H9 (cell line): Measurements from ENCODE around the gene RICTOR. TPM values are rescaled to one million over a fixed set of nuclear protein-coding genes. Genes with fewer than 3 reads are reported as not detected.

ENCODE experiments used
- DNase-seq: peaks from one replicate; pipeline ENCODE4 v3.0.0-alpha.2; 2017
- H2AFZ ChIP-seq: one replicate; pipeline ENCODE4 v1.6.1; 2013; ENCODE audit warnings: mild to moderate bottlenecking, low read length, control low read depth, moderate library complexity
- H2AK5ac ChIP-seq: 2 replicates; pipeline ENCODE4 v1.6.1; 2013; ENCODE audit warnings: low read length, control low read depth, mixed read lengths; ENCODE audit not compliant: insufficient read length
- H2BK120ac ChIP-seq: one replicate; pipeline ENCODE4 v1.6.1; 2013; ENCODE audit warnings: low read depth, mild to moderate bottlenecking, low read length, control low read depth, inconsistent platforms; ENCODE audit not compliant: poor library complexity, severe bottlenecking
- H2BK12ac ChIP-seq: 2 replicates; pipeline ENCODE4 v1.6.1; 2013; ENCODE audit warnings: low read length, control low read depth, mixed read lengths, low read depth; ENCODE audit not compliant: insufficient read length
- H2BK15ac ChIP-seq: 2 replicates; pipeline ENCODE4 v1.6.1; 2013; ENCODE audit warnings: low read depth, low read length, control low read depth
- H2BK20ac ChIP-seq: one replicate; pipeline ENCODE4 v1.6.1; 2013; ENCODE audit warnings: low read depth, mild to moderate bottlenecking, low read length, control low read depth, inconsistent platforms; ENCODE audit not compliant: poor library complexity, severe bottlenecking
- H2BK5ac ChIP-seq: 2 replicates; pipeline ENCODE4 v1.6.1; 2013; ENCODE audit warnings: low read length, control low read depth, mixed read lengths; ENCODE audit not compliant: insufficient read length
- H3K14ac ChIP-seq: 2 replicates; pipeline ENCODE4 v1.6.1; 2013; ENCODE audit warnings: low read length, control low read depth; ENCODE audit not compliant: insufficient read depth
- H3K18ac ChIP-seq: 2 replicates; pipeline ENCODE4 v1.6.1; 2013; ENCODE audit warnings: low read depth, mild to moderate bottlenecking, mixed read lengths, low read length, control low read depth; ENCODE audit not compliant: insufficient read length
- H3K23ac ChIP-seq: 2 replicates; pipeline ENCODE4 v1.6.1; 2013; ENCODE audit warnings: low read length, control low read depth, mixed read lengths, low read depth; ENCODE audit not compliant: insufficient read length
- H3K23me2 ChIP-seq: 2 replicates; pipeline ENCODE4 v1.6.1; 2013; ENCODE audit warnings: low read depth, mild to moderate bottlenecking, mixed read lengths, low read length, control low read depth; ENCODE audit not compliant: insufficient read length, poor library complexity, severe bottlenecking
- H3K27ac ChIP-seq: 2 replicates; pipeline ENCODE4 v1.5.1; 2013; ENCODE audit warnings: low read length, control low read depth, mixed read lengths, low read depth; ENCODE audit not compliant: insufficient read length
- H3K27me3 ChIP-seq: 2 replicates; pipeline ENCODE4 v1.6.1; 2013; ENCODE audit warnings: low read length, control low read depth, inconsistent platforms; ENCODE audit not compliant: insufficient read depth
- H3K4ac ChIP-seq: 2 replicates; pipeline ENCODE4 v1.6.1; 2013; ENCODE audit warnings: low read depth, mild to moderate bottlenecking, control low read depth, inconsistent platforms, low read length, moderate library complexity
- H3K4me1 ChIP-seq: 2 replicates; pipeline ENCODE4 v1.6.1; 2013; ENCODE audit warnings: low read length, control low read depth, inconsistent platforms; ENCODE audit not compliant: insufficient read depth
- H3K4me2 ChIP-seq: 2 replicates; pipeline ENCODE4 v1.6.1; 2013; ENCODE audit warnings: low read length, control low read depth, mixed read lengths; ENCODE audit not compliant: insufficient read length, insufficient read depth
- H3K56ac ChIP-seq: 2 replicates; pipeline ENCODE4 v1.6.1; 2013; ENCODE audit warnings: low read depth, mild to moderate bottlenecking, mixed read lengths, low read length, control low read depth; ENCODE audit not compliant: insufficient read length
- H3K79me1 ChIP-seq: 2 replicates; pipeline ENCODE4 v1.6.1; 2013; ENCODE audit warnings: low read depth, mild to moderate bottlenecking, moderate library complexity, low read length, control low read depth, inconsistent platforms; ENCODE audit not compliant: insufficient read depth, poor library complexity, severe bottlenecking
- H3K79me2 ChIP-seq: 2 replicates; pipeline ENCODE4 v1.6.1; 2013; ENCODE audit warnings: low read length, control low read depth, inconsistent platforms; ENCODE audit not compliant: insufficient read depth
- H3K9ac ChIP-seq: 2 replicates; pipeline ENCODE4 v1.6.1; 2013; ENCODE audit warnings: low read length, control low read depth, mixed read lengths; ENCODE audit not compliant: insufficient read length; ENCODE audit errors: extremely low read depth
- H3K9me3 ChIP-seq: one replicate; pipeline ENCODE4 v1.6.1; 2013; ENCODE audit warnings: low read depth, low read length, inconsistent platforms; ENCODE audit not compliant: control insufficient read depth
- H3T11ph ChIP-seq: one replicate; pipeline ENCODE4 v1.6.1; 2013; ENCODE audit warnings: mild to moderate bottlenecking, low read length, control low read depth, inconsistent platforms
- H4K20me1 ChIP-seq: one replicate; pipeline ENCODE4 v1.6.1; 2013; ENCODE audit not compliant: control insufficient read depth, insufficient read length, insufficient read depth
- H4K5ac ChIP-seq: 2 replicates; pipeline ENCODE4 v1.6.1; 2013; ENCODE audit warnings: low read depth, mild to moderate bottlenecking, mixed read lengths, low read length, control low read depth; ENCODE audit not compliant: insufficient read length
- H4K8ac ChIP-seq: replicated peaks from 2 replicates; pipeline ENCODE4 v1.6.1; 2013; ENCODE audit warnings: low read length, control low read depth, mixed read lengths, low read depth; ENCODE audit not compliant: insufficient read length
- H4K91ac ChIP-seq: 2 replicates; pipeline ENCODE4 v1.6.1; 2013; ENCODE audit warnings: low read depth, mild to moderate bottlenecking, moderate library complexity, mixed read lengths, low read length, control low read depth; ENCODE audit not compliant: insufficient read length
- H3K27ac Mint-ChIP-seq, 3 experiments: 2 replicates in 2 of 3; 3 replicates in 1 of 3; pipeline ENCODE4 v1.8.0; 2020 to 2021; ENCODE audit warnings: mixed read lengths in 3 of 3, mild to moderate bottlenecking in 1 of 3, moderate library complexity in 1 of 3
- H3K27me3 Mint-ChIP-seq: 2 replicates; pipeline ENCODE4 v1.8.0; 2021; ENCODE audit warnings: low read depth, mild to moderate bottlenecking, moderate library complexity, mixed read lengths
- H3K36me3 Mint-ChIP-seq, 3 experiments: 2 replicates in 2 of 3; 3 replicates in 1 of 3; pipeline ENCODE4 v1.8.0; 2020 to 2021; ENCODE audit warnings: low read depth in 3 of 3, mixed read lengths in 3 of 3; ENCODE audit not compliant: insufficient read depth in 1 of 3
- H3K4me1 Mint-ChIP-seq, 2 experiments: 2 replicates each; pipeline ENCODE4 v1.8.0; 2020; ENCODE audit warnings: mixed read lengths in 2 of 2
- H3K4me3 Mint-ChIP-seq, 2 experiments: 2 replicates in 1 of 2; 3 replicates in 1 of 2; pipeline ENCODE4 v1.8.0; 2020 to 2021; ENCODE audit warnings: mild to moderate bottlenecking in 2 of 2, mixed read lengths in 2 of 2, moderate library complexity in 1 of 2
- H3K9me3 Mint-ChIP-seq, 2 experiments: 2 replicates in 1 of 2; 3 replicates in 1 of 2; pipeline ENCODE4 v1.8.0; 2020; ENCODE audit warnings: mild to moderate bottlenecking in 2 of 2, mixed read lengths in 2 of 2, moderate library complexity in 1 of 2
- CTCF ChIP-seq: fragments of 200-600 bp; sonication (generic); conservative IDR thresholded peaks from 3 replicates; pipeline ENCODE4 v1.8.0; 2021; ENCODE audit warnings: antibody characterized with exemption, mild to moderate bottlenecking
- WGBS: extraction: QIAGEN DNeasy Blood & Tissue Kit; methylation state at CpG from one replicate; pipeline ENCODE4 v1.1.7; 2013; ENCODE audit warnings: missing lambda C conversion rate, low lambda C conversion rate, mixed read lengths; ENCODE audit not compliant: insufficient read length; ENCODE audit errors: extremely low coverage; 5-methylcytosine and 5-hydroxymethylcytosine counted together
- total RNA-seq: library from RNA; stranded (reverse); gene quantifications from 2 replicates; pipeline ENCODE4 v1.2.1, GENCODE V29; 2021

The RICTOR gene
- total RNA-seq, 1 experiment from 2014 or later, result 20.9 TPM

- H2BK15ac ChIP-seq, result no peak overlapping the region
- H3K36me3 Mint-ChIP-seq, result no peaks in the 10 kb centered on the region
- no peak overlapping the region for H4K5ac ChIP-seq
- no peak overlapping the region for H2BK120ac ChIP-seq
- peaks cover 3 to 8% of the 10 kb centered on the region in 2 experiments; a peak in 3 of 4 replicates for H3K4me1 Mint-ChIP-seq
- DNase-seq, result no peak
- WGBS, result no CpG with 5 or more reads among the region's 2 CpGs
- H3K18ac ChIP-seq, result no peak overlapping the region
- H4K20me1 ChIP-seq, result no peaks in the 10 kb centered on the region
- H4K91ac ChIP-seq, result no peak overlapping the region
- H3K9me3 Mint-ChIP-seq, result no peaks in the 10 kb centered on the region
- H3K9ac ChIP-seq, result no peak overlapping the region
- no peak overlapping the region for H3K4me3 Mint-ChIP-seq
- no peak overlapping the region for H2AK5ac ChIP-seq
- H3K79me2 ChIP-seq, result peaks cover 2% of the 10 kb centered on the region; the same call in 1 of the 2 replicates
- no peak overlapping the region for H3K4me2 ChIP-seq
- H2BK12ac ChIP-seq, result no peak overlapping the region
- no peak overlapping the region for H3T11ph ChIP-seq
- H3K23me2 ChIP-seq, result no peaks in the 10 kb centered on the region
- no peak for TF ChIP-seq CTCF
- H4K8ac ChIP-seq, result no peak overlapping the region
- H3K79me1 ChIP-seq, result no peaks in the 10 kb centered on the region
- H3K27me3 ChIP-seq, result no peaks in the 10 kb centered on the region
- H3K4me1 ChIP-seq, result no peaks in the 10 kb centered on the region; the same call in 1 of the 2 replicates
- H2AFZ ChIP-seq, result no peak overlapping the region
- no peak overlapping the region for H2BK20ac ChIP-seq
- H3K23ac ChIP-seq, result no peak overlapping the region
- H3K56ac ChIP-seq, result no peak overlapping the region
- no peaks in the 10 kb centered on the region for H3K27me3 Mint-ChIP-seq
- H3K9me3 ChIP-seq, result no peaks in the 10 kb centered on the region
- no peak overlapping the region for H3K4ac ChIP-seq
- H3K27ac Mint-ChIP-seq, result no peak overlapping the region
- H3K27ac ChIP-seq, result no peak overlapping the region
- H3K14ac ChIP-seq, result no peak overlapping the region
- H2BK5ac ChIP-seq, result no peak overlapping the region
Observed at GRCh38 chr5:39059064-39059463, 15.1 kb downstream of the RICTOR start.
